Measurements from ENCODE around the gene RBBP8. TPM values are rescaled to one million over a fixed set of nuclear protein-coding genes. Genes with fewer than 3 reads are reported as not detected.

RBBP8 gene
- polyA plus RNA-seq, 1 donor from 2014 or later = 19.5 TPM

DNA sequence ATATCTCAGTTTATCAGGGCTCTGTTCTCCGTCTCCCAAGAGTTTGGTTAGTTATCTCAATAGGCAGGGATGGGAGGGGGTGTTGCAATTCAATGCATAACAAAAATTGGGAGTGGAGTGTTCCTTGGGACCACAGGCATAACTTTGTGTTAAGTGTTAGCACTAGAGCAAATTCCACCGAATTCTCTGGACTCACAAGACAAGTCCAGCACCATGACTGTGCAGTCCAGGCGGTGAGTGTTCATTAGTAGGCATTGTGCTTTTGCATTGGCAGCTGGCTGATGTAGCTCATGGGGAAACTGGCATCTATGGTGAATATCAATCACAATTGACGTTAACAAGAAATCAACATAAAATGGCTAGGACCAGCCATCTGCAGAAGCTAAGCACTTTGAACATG, 123.2 kb downstream of the RBBP8 start:
- no peaks in the 10 kb centered on the region for H3K36me3 ChIP-seq (ENCODE audit: insufficient read depth, low read length)
- H3K4me2 ChIP-seq (ENCODE audit: low read length) = no peak overlapping the region
- no peak overlapping the region for H2AFZ ChIP-seq (ENCODE audit: low read depth, low read length)
- no peaks in the 10 kb centered on the region for H4K20me1 ChIP-seq (ENCODE audit: insufficient read depth)
- H3K9me2 ChIP-seq (ENCODE audit: insufficient read depth, low read length) = no peaks in the 10 kb centered on the region
- H3K27ac ChIP-seq (ENCODE audit: low read length) = no peak overlapping the region
- no peaks in the 10 kb centered on the region for H3K9me3 ChIP-seq (ENCODE audit: low read length)
- no peak overlapping the region for H3K4me3 ChIP-seq (ENCODE audit: low read length)
- H3F3A ChIP-seq (ENCODE audit: insufficient read depth, low read length, poor library complexity, severe bottlenecking) = no peaks in the 10 kb centered on the region
- H3K9ac ChIP-seq (ENCODE audit: low read length) = no peak overlapping the region
- no peaks in the 10 kb centered on the region for H3K27me3 ChIP-seq (ENCODE audit: insufficient read depth, low read depth, low read length)
- no peak for TF ChIP-seq MXI1 (conservative IDR thresholded peaks at IDR 0.05; ENCODE audit: poor library complexity, severe bottlenecking)
- TF ChIP-seq EP300 (conservative IDR thresholded peaks at IDR 0.05; ENCODE audit: poor library complexity, severe bottlenecking) = no peak
- no peak for TF ChIP-seq POLR2AphosphoS5 (IDR thresholded peaks at IDR 0.05)
- TF ChIP-seq, protein P1, sequence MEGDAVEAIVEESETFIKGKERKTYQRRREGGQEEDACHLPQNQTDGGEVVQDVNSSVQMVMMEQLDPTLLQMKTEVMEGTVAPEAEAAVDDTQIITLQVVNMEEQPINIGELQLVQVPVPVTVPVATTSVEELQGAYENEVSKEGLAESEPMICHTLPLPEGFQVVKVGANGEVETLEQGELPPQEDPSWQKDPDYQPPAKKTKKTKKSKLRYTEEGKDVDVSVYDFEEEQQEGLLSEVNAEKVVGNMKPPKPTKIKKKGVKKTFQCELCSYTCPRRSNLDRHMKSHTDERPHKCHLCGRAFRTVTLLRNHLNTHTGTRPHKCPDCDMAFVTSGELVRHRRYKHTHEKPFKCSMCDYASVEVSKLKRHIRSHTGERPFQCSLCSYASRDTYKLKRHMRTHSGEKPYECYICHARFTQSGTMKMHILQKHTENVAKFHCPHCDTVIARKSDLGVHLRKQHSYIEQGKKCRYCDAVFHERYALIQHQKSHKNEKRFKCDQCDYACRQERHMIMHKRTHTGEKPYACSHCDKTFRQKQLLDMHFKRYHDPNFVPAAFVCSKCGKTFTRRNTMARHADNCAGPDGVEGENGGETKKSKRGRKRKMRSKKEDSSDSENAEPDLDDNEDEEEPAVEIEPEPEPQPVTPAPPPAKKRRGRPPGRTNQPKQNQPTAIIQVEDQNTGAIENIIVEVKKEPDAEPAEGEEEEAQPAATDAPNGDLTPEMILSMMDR (IDR thresholded peaks at IDR 0.05; ENCODE audit: poor library complexity, severe bottlenecking) = no peak
- TF ChIP-seq RAD21 (conservative IDR thresholded peaks at IDR 0.05) = no peak
- TF ChIP-seq SMC3 (conservative IDR thresholded peaks at IDR 0.05; ENCODE audit: poor library complexity) = no peak
- no peak for TF ChIP-seq TAF1 (IDR thresholded peaks at IDR 0.05; ENCODE audit: low read depth)
- TF ChIP-seq EZH2 (IDR thresholded peaks at IDR 0.05; ENCODE audit: borderline replicate concordance, insufficient read depth, low read length, poor library complexity, severe bottlenecking) = no peak
- TF ChIP-seq, protein P2, sequence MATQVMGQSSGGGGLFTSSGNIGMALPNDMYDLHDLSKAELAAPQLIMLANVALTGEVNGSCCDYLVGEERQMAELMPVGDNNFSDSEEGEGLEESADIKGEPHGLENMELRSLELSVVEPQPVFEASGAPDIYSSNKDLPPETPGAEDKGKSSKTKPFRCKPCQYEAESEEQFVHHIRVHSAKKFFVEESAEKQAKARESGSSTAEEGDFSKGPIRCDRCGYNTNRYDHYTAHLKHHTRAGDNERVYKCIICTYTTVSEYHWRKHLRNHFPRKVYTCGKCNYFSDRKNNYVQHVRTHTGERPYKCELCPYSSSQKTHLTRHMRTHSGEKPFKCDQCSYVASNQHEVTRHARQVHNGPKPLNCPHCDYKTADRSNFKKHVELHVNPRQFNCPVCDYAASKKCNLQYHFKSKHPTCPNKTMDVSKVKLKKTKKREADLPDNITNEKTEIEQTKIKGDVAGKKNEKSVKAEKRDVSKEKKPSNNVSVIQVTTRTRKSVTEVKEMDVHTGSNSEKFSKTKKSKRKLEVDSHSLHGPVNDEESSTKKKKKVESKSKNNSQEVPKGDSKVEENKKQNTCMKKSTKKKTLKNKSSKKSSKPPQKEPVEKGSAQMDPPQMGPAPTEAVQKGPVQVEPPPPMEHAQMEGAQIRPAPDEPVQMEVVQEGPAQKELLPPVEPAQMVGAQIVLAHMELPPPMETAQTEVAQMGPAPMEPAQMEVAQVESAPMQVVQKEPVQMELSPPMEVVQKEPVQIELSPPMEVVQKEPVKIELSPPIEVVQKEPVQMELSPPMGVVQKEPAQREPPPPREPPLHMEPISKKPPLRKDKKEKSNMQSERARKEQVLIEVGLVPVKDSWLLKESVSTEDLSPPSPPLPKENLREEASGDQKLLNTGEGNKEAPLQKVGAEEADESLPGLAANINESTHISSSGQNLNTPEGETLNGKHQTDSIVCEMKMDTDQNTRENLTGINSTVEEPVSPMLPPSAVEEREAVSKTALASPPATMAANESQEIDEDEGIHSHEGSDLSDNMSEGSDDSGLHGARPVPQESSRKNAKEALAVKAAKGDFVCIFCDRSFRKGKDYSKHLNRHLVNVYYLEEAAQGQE (IDR thresholded peaks at IDR 0.05; ENCODE audit: borderline replicate concordance) = no peak
- H3K79me2 ChIP-seq (replicated peaks; ENCODE audit: insufficient read depth, low read length) = no peaks in the 10 kb centered on the region

DNA sequence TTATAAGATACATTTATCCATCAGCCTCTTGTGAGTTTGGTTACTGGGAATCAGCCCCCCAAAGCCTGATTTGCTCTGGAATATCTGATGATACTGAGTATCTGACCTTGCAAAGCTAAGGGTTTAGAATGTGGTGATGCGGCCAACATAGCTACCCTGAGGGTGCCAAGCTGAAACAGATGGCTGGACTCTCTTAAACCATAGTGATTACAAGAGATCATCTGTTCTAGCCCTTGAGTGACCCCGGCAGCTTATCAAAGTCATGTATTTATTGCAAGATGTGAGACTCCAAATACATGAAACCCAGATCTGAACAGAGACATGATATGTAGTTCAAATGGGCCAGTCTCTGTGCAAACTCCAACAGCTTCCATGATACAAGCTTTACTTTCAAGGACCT, 124.0 kb downstream of the RBBP8 start:
- TF ChIP-seq, protein P2 (IDR thresholded peaks at IDR 0.05; ENCODE audit: borderline replicate concordance) = no peak
- TF ChIP-seq TAF1 (IDR thresholded peaks at IDR 0.05; ENCODE audit: low read depth) (no peak), EZH2 (IDR thresholded peaks at IDR 0.05; ENCODE audit: borderline replicate concordance, insufficient read depth, low read length, poor library complexity, severe bottlenecking) (no peak), MXI1 (conservative IDR thresholded peaks at IDR 0.05; ENCODE audit: poor library complexity, severe bottlenecking) (no peak), POLR2AphosphoS5 (IDR thresholded peaks at IDR 0.05) (no peak), EP300 (conservative IDR thresholded peaks at IDR 0.05; ENCODE audit: poor library complexity, severe bottlenecking) (no peak), RAD21 (conservative IDR thresholded peaks at IDR 0.05) (no peak), SMC3 (conservative IDR thresholded peaks at IDR 0.05; ENCODE audit: poor library complexity) (no peak)
- TF ChIP-seq, protein P1 (IDR thresholded peaks at IDR 0.05; ENCODE audit: poor library complexity, severe bottlenecking) = no peak
- H3K9me2 ChIP-seq (ENCODE audit: insufficient read depth, low read length) = no peaks in the 10 kb centered on the region
- H3F3A ChIP-seq (ENCODE audit: insufficient read depth, low read length, poor library complexity, severe bottlenecking) = no peaks in the 10 kb centered on the region
- H2AFZ ChIP-seq (ENCODE audit: low read depth, low read length) = no peak overlapping the region
- H3K9me3 ChIP-seq (ENCODE audit: low read length) = peaks cover 3% of the 10 kb centered on the region
- no peaks in the 10 kb centered on the region for H3K79me2 ChIP-seq (replicated peaks; ENCODE audit: insufficient read depth, low read length)
- no peak overlapping the region for H3K4me2 ChIP-seq (ENCODE audit: low read length)
- no peaks in the 10 kb centered on the region for H3K27me3 ChIP-seq (ENCODE audit: insufficient read depth, low read depth, low read length)
- no peaks in the 10 kb centered on the region for H3K36me3 ChIP-seq (ENCODE audit: insufficient read depth, low read length)
- no peak overlapping the region for H3K4me3 ChIP-seq (ENCODE audit: low read length)
- no peaks in the 10 kb centered on the region for H4K20me1 ChIP-seq (ENCODE audit: insufficient read depth)
- no peak overlapping the region for H3K9ac ChIP-seq (ENCODE audit: low read length)
- H3K27ac ChIP-seq (ENCODE audit: low read length) = no peak overlapping the region
